T-helper 1 cell treated with Interleukin-12 subunit alpha and Interleukin-12 subunit beta and Interleukin-4 antibody, amounts not matched to agents 30 μg/mL and 1 μg/mL, for 36 hours (primary cell): ENCODE results near the gene ZSCAN9.
A peak's percentile ranks its signal among the peaks of the same experiment; 100 is the strongest.

ENCODE experiments used
- H3K27ac Mint-ChIP-seq: one replicate; pipeline ENCODE4 v1.8.0; 2021; ENCODE audit warnings: mild to moderate bottlenecking, mixed read lengths
- H3K27me3 Mint-ChIP-seq: one replicate; pipeline ENCODE4 v1.8.0; 2021; ENCODE audit warnings: low read depth, mixed read lengths
- H3K36me3 Mint-ChIP-seq: one replicate; pipeline ENCODE4 v1.8.0; 2021; ENCODE audit warnings: low read depth, mixed read lengths
- H3K4me1 Mint-ChIP-seq: one replicate; pipeline ENCODE4 v1.8.0; 2021; ENCODE audit warnings: low read depth, mixed read lengths
- H3K4me3 Mint-ChIP-seq: one replicate; pipeline ENCODE4 v1.8.0; 2021; ENCODE audit warnings: mild to moderate bottlenecking, moderate library complexity, mixed read lengths
- H3K9me3 Mint-ChIP-seq: one replicate; pipeline ENCODE4 v1.8.0; 2021; ENCODE audit warnings: mixed read lengths

Gene ZSCAN9

DNA sequence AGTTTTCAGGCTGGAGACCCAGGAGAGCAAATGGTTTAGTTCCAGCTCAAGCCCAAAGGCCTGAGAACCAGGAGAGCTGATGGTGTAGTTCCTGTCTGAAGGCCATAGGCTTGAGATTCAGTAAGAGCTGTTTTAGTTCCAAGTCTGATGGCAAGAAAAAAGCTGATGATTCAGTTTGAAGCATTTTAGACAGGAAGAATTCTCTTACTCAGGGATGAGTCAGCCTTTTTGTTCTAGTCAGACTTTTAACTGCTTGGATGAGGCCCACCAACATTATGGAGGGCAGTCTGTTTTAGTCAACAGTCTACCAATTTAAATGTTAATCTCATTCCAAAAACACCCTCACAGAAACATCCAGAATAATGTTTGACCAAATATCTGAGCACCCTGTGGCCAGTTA lies 44.4 kb downstream of the ZSCAN9 start:
- no peak overlapping the region for H3K27ac Mint-ChIP-seq
- H3K36me3 Mint-ChIP-seq, result peaks cover 15% of the 10 kb centered on the region
- no peak overlapping the region for H3K4me3 Mint-ChIP-seq
- H3K4me1 Mint-ChIP-seq, result peaks cover 13% of the 10 kb centered on the region
- H3K9me3 Mint-ChIP-seq, result no peaks in the 10 kb centered on the region
- H3K27me3 Mint-ChIP-seq, result no peaks in the 10 kb centered on the region

DNA sequence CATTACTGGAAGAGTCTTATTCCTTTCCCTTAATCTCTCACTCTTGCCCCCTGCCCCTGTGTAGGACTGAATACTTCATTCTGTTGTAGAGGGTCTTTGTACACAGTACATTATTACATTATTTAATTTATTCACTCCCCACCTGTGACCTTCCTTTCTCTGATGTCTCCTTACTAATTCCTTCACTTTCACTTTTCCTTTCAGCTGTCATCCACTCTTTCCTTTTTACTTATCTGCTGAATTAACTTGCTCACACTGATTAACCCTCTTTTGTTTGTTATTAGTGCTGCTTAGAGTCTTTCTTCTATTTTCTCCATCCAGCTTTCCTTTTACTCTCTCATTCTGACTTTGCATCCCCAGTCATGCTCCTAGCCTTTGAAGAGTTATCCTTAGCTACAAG lies 49.8 kb downstream of the ZSCAN9 start:
- H3K4me1 Mint-ChIP-seq, result peaks cover 10% of the 10 kb centered on the region
- H3K9me3 Mint-ChIP-seq, result no peaks in the 10 kb centered on the region
- H3K27me3 Mint-ChIP-seq, result peaks cover under 1% of the 10 kb centered on the region
- peaks cover 32% of the 10 kb centered on the region for H3K36me3 Mint-ChIP-seq
- H3K27ac Mint-ChIP-seq, result no peak overlapping the region
- H3K4me3 Mint-ChIP-seq, result no peak overlapping the region

DNA sequence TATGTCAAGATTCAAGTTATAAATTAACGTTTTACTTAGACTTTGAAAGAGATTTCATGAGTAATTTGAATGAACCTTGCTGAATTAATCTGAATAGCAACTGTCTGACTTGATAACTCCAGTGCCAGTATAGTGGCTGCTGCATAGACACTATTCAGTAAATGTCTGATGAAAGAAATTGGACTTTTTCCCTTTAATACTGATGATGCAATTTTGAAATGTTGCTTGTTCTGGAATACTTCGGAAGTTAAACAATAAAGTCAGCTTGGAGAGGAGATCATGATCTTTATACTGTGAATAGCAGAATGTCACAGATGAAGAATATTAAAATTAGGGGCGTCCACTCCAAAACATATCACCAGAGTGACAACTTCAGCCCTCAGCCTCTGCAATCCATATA lies 52.7 kb downstream of the ZSCAN9 start:
- no peak overlapping the region for H3K27ac Mint-ChIP-seq
- H3K9me3 Mint-ChIP-seq, result no peaks in the 10 kb centered on the region
- peaks cover 28% of the 10 kb centered on the region for H3K36me3 Mint-ChIP-seq
- no peak overlapping the region for H3K4me3 Mint-ChIP-seq
- H3K27me3 Mint-ChIP-seq, result peaks cover 4% of the 10 kb centered on the region
- H3K4me1 Mint-ChIP-seq, result peaks cover 14% of the 10 kb centered on the region

DNA sequence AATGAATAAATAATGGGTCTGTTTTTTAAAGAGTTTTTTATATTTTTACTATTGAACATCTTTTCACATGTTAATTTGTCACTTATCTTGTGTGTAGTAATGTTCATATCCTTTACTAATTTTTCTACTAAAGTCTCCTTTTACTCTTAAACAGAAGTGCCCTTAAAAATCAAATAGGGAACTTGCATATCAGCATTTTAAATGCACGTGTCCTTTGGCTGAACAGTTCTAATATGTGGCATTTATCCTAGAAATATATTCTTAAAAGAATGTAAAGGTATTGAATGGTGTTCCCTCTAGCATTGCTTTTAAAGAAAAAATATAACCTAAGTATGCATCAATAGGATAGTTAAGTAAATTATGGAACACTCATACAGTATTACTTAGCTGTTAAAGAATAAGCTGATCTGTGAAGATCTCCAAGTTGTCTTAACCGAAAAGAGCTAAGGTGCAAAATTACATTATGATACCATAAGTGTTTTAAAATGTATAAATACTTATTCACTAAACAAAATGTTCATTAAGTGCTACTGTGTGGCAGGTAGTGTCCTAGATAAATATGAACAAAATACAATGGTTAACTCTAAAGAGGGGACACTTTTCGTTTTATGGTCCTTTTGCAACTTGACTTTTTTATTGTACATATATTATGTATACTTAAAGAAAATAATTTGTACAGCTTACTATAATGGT lies 55.7 kb downstream of the ZSCAN9 start:
- peak overlapping the region; percentile 83 for H3K4me3 Mint-ChIP-seq
- peaks cover 9% of the 10 kb centered on the region for H3K4me1 Mint-ChIP-seq
- no peak overlapping the region for H3K27ac Mint-ChIP-seq

DNA sequence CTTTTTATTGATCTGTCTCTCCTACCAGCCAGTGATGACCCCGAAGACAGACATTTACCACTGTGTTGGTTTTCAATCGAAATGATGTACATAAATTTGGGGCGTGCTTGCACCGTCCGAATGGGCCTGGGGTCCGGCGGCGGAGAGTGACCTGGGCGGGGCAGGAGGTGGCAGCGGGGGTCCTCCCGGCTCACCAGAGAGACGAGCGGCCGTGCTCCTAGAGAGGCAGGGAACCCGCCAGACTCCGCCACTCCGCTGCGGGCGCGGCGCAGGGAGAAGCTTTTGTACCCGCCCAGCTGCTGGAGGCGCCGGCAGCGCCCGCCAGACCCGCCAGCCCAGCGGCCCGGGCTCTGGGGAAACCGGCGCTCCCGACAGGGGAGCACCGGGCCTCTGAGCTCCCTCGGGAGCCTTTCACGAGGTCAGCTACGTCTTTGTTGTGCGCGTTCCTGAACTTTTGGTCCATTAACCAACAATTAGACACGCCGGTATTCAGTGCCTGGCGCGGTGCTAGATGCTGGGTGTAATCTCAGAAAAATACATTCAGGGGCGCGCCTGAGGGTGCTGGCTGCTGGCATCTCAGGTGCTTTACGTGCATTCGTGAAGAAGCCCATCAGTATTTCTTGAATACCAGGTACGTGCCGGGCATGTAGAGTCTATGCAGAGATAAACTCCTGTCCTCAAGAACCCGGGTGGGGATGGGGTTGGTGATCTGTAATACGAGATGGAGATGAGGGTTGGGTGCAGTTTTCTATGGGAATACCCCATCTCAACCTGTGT lies 56.4 kb downstream of the ZSCAN9 start, which contains the start of gene PGBD1:
TSS of gene PGBD1 (plus strand) at position 285 of the 777 bp plus-strand sequence. CDS start 2,242 bp downstream, outside the sequence.
- Mint-ChIP-seq H3K4me3 (peak within 1 kb of the TSS; percentile 83), H3K27me3 (peaks cover 4% of the 10 kb centered on the region), H3K36me3 (peaks cover 8% of the 10 kb centered on the region), H3K27ac (no peak within 1 kb of the TSS), H3K9me3 (no peaks in the 10 kb centered on the region), H3K4me1 (peaks cover 9% of the 10 kb centered on the region)

More for the DNA sequence above, 55.7 kb downstream of the ZSCAN9 start:
- Mint-ChIP-seq H3K27me3 (peaks cover 4% of the 10 kb centered on the region), H3K9me3 (no peaks in the 10 kb centered on the region), H3K36me3 (peaks cover 12% of the 10 kb centered on the region)

DNA sequence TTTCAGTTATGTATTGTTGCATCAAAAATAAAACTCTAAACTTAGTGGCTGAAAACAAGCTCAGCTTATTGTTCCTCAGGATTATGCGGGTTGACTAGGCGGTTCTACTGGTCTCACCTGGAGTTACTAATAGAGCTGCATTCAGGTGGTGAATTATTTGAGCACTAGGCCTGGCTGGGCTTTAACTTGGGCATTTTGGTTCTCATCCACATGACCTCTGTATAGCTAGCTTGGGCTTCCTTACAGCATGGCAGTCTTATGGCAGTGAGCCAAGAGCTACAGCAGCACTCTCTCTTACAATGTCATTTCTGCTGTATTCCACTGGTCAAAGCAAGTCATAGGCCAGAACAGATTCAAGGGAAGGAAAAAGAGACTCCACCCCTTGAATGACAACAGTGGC lies 57.9 kb downstream of the ZSCAN9 start:
- H3K4me3 Mint-ChIP-seq, result no peak overlapping the region
- H3K4me1 Mint-ChIP-seq, result peaks cover 9% of the 10 kb centered on the region
- peaks cover 4% of the 10 kb centered on the region for H3K27me3 Mint-ChIP-seq
- no peaks in the 10 kb centered on the region for H3K9me3 Mint-ChIP-seq
- no peak overlapping the region for H3K27ac Mint-ChIP-seq
- peaks cover 7% of the 10 kb centered on the region for H3K36me3 Mint-ChIP-seq
